ENCODE data around the gene C3orf22. TPM values are rescaled to one million over a fixed set of nuclear protein-coding genes. Genes with fewer than 3 reads are reported as not detected.

C3orf22 gene
- not detected in 2 replicates for total RNA-seq

GRCh38 chr3:126558336-126559071, at the start of gene C3orf22:
TSS of gene C3orf22 (minus strand) at chr3:126558932. CDS start at chr3:126553390, 5,542 bp downstream.

DNA sequence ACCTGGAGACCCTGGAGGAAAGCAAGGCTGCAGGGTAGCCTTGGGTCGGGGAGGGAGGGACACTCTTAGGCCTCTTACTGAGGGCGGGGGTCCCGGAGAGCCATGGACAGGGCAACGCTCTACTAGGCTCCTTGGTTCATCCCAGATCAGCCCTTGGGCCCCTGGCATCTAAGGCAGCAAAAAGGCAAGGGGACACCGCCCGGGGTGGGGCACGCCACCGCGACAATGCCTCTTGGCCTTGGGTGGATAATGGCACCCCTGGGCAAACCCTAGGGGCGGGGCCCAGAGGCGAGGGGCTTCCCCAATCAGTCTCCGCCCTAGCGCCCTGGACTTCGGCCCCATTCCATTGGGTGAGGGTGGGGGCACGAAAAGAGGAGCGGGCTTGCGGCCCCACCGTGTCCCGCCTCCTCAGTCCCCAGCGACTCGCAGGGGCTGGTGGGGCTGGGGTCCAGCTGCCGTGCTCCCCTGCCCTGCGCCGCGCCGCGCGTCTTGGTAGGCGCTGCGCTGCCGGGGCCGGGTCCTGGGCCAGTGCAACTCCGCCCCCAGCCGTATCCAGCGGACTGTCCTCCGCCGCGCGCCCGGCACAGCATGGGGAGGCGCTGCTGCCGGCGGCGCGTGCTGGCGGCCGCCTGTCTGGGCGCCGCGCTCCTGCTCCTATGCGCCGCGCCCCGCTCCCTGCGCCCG, 34.8 kb downstream of the C3orf22 start, which contains the start of gene CHST13:
CHST13 (plus strand) TSS at position 411 of the 684 bp plus-strand sequence; CDS start at position 589, 178 bp downstream.

DNA sequence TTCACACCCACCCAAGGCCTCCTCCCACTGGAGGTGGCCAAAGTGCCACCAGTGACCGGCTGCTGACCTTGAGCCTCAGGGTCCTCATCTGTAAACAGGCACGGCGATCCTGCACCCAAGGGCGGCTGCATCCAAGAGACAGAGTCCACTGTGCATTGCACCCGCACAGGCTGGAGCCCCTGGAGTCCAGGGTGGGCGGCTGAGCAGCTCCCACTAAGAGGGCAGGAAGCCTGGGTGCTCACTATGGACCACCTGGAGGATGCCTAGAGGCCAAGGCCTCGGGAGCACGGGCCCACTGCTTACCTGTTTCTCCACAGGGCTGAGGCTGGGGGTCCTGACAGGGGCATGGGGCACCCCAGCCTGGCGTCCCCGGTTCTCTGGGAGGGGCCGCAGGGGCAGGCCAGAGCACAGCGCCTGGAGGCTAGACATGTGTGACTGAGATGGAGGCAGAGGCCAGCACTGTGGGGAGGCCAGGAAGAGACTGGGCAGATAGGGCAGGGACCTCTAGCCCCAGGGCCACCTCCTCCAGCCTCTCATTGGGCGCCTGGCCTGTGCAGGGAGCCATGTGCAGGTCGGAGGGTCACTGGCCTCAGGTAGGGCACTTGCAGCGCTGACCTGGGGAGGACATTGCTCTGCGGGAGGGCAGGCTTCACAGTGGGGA, 41.3 kb downstream of the C3orf22 start, which contains the start of gene UROC1:
UROC1 (minus strand) TSS at position 483 of the 661 bp plus-strand sequence; CDS start at position 429, 54 bp downstream.

Small RNA genes within 50 kb of the gene (small RNA-seq; reads per million reads assigned to genes)
- gene RNA5SP138, result not detected

Other genes with a start within 250 kb of the C3orf22 start
- 2.0 and 4.4 TPM in 2 replicates for gene KLF15, start 201.5 kb downstream of the C3orf22 start, total RNA-seq
- gene CFAP100, start 164.0 kb downstream of the C3orf22 start, total RNA-seq, result not detected in 2 replicates
- 15.8 and 27.8 TPM in 2 replicates for gene ZXDC, start 83.0 kb downstream of the C3orf22 start, total RNA-seq
- not detected in 2 replicates for gene UROC1, start 41.2 kb downstream of the C3orf22 start, total RNA-seq
- not detected in 2 replicates for gene CHST13, start 34.8 kb downstream of the C3orf22 start, total RNA-seq
- gene TXNRD3, start 96.2 kb upstream of the C3orf22 start, total RNA-seq, result 7.4 and 8.5 TPM in 2 replicates
- gene CHCHD6, start 145.3 kb upstream of the C3orf22 start, total RNA-seq, result 10.3 and 11.7 TPM in 2 replicates

Measured in subcutaneous preadipocyte (primary cell).